ENCODE results near the gene TSHB. TPM values are rescaled to one million over a fixed set of nuclear protein-coding genes. Genes with fewer than 3 reads are reported as not detected.
"Not testable (repeated sequence)": the region's sequence is repeated elsewhere in the genome, so short reads cannot be mapped to it uniquely, and the experiment has no call there.

TSHB gene
- not detected for total RNA-seq

GRCh38 chr1:115029526-115029925 is at the start of gene TSHB:
Gene TSHB (plus strand): TSS chr1:115029826. CDS start chr1:115033363, 3,537 bp downstream.
- no peak within 1 kb of the TSS for H3K27ac Mint-ChIP-seq
- CTCF ChIA-PET = interaction anchor here (1.4 to 1.5 kb wide), 2 partner anchors 23 to 83 kb away, joined by 4 to 5 read pairs; no protein-coding TSS in a partner anchor
- no peaks in the 10 kb centered on the region for H3K9me3 Mint-ChIP-seq (ENCODE audit: low read depth)
- no peak for DNase-seq
- no peaks in the 10 kb centered on the region for H3K36me3 Mint-ChIP-seq
- ATAC-seq = no peak
- no peak within 1 kb of the TSS for H3K4me3 Mint-ChIP-seq
- H3K27me3 Mint-ChIP-seq = peaks cover 24% of the 10 kb centered on the region
- H3K4me1 Mint-ChIP-seq = no peaks in the 10 kb centered on the region

GRCh38 chr1:114982251-114982650 is 47.4 kb upstream of the TSHB start:
- Mint-ChIP-seq H3K9me3 (ENCODE audit: low read depth) (peaks cover 12% of the 10 kb centered on the region), H3K4me3 (no peak overlapping the region), H3K4me1 (no peaks in the 10 kb centered on the region), H3K36me3 (no peaks in the 10 kb centered on the region), H3K27me3 (peaks cover 15% of the 10 kb centered on the region), H3K27ac (no peak overlapping the region)
- ATAC-seq = no peak
- CTCF ChIA-PET = interaction anchor here (1.5 kb wide), 1 partner anchor 131 kb away, joined by 3 read pairs; no protein-coding TSS in a partner anchor
- no peak for DNase-seq

GRCh38 chr1:114986286-114986685 is 43.3 kb upstream of the TSHB start:
- CTCF ChIA-PET = interaction anchor here (1.7 kb wide), 1 partner anchor 127 kb away, joined by 4 read pairs; no protein-coding TSS in a partner anchor

GRCh38 chr1:114988095-114988494 is 41.5 kb upstream of the TSHB start:
- Mint-ChIP-seq H3K9me3 (ENCODE audit: low read depth) (peaks cover 7% of the 10 kb centered on the region), H3K36me3 (no peaks in the 10 kb centered on the region), H3K27me3 (peaks cover 10% of the 10 kb centered on the region), H3K4me1 (no peaks in the 10 kb centered on the region), H3K4me3 (no peak overlapping the region), H3K27ac (no peak overlapping the region)
- DNase-seq = no peak
- CTCF ChIA-PET = interaction anchor here (1.1 kb wide), 1 partner anchor 125 kb away, joined by 3 read pairs; no protein-coding TSS in a partner anchor
- ATAC-seq = no peak

More at GRCh38 chr1:114986286-114986685, 43.3 kb upstream of the TSHB start:
- no peaks in the 10 kb centered on the region for H3K4me1 Mint-ChIP-seq
- H3K9me3 Mint-ChIP-seq (ENCODE audit: low read depth) = peaks cover 16% of the 10 kb centered on the region
- H3K4me3 Mint-ChIP-seq = no peak overlapping the region
- DNase-seq (no peak), ATAC-seq (no peak)
- no peaks in the 10 kb centered on the region for H3K36me3 Mint-ChIP-seq
- H3K27me3 Mint-ChIP-seq = peaks cover 9% of the 10 kb centered on the region
- no peak overlapping the region for H3K27ac Mint-ChIP-seq

DNA sequence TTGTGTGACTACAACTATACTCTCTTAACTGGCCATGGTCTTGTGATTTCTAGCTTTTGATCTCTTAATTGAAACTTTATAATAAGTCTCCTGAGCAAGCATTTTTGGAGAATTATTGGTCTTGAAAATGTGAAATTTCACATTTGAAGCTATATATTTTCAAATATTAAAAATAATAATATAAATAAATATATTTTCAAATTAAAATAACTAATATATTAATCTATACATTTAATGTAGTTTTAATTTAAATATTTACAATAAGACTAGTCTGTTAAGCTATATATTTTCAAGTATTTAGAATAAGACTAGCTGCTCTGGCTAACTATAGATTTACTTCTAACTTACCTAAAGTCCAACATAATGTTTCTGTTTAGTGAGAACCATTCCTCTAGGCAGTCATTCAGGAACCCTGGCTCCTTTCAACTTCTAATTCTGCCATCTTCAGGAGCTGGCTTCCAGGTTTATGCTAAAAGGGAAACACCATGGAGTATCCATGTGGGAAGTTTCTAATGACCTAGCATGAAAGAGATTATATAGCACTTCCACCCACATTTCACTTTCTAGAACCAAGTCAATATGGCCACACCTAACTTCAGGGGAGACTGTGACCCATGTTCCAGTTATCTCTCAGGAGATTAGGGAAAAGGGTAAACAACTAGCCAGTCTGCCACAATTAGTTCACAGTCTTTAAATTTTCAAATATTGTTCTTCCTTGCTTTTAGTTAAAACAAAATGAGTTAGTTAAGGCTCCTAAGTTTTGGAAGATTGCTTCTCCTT is 31.9 kb upstream of the TSHB start:
- Mint-ChIP-seq H3K4me3 (no peak overlapping the region), H3K4me1 (no peaks in the 10 kb centered on the region), H3K27me3 (peaks cover 18% of the 10 kb centered on the region), H3K27ac (no peak overlapping the region), H3K36me3 (no peaks in the 10 kb centered on the region), H3K9me3 (ENCODE audit: low read depth) (no peaks in the 10 kb centered on the region)
- ATAC-seq (no peak), DNase-seq (no peak)
- CTCF ChIA-PET = no interaction called here

DNA sequence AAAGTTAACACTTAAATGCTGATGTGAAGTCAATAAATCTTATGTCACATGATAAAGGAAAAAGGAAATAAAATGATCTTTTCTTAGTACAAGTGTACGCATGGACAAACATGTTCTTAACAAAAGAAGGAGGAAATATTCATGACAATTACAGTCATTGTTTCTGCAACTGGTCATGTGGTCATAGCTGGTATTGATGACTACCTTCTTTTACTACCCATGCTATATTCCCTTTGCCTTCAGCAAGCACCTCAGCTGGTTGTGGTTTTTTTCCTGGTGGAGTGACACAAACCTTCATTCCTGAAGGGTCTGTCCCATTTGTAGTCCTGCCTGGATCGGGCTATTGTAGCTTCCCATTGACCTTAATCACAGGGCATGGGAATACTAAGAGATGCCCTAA is 23.4 kb upstream of the TSHB start:
- H3K27me3 Mint-ChIP-seq = peaks cover 4% of the 10 kb centered on the region
- H3K27ac Mint-ChIP-seq = no peak overlapping the region
- H3K4me3 Mint-ChIP-seq = no peak overlapping the region
- H3K36me3 Mint-ChIP-seq = no peaks in the 10 kb centered on the region
- DNase-seq (no peak), ATAC-seq (no peak)
- H3K9me3 Mint-ChIP-seq (ENCODE audit: low read depth) = no peaks in the 10 kb centered on the region
- CTCF ChIA-PET = no interaction called here
- H3K4me1 Mint-ChIP-seq = no peaks in the 10 kb centered on the region

GRCh38 chr1:115012006-115012405 is 17.6 kb upstream of the TSHB start:
- Mint-ChIP-seq H3K27ac (no peak overlapping the region), H3K4me1 (no peaks in the 10 kb centered on the region), H3K27me3 (no peaks in the 10 kb centered on the region), H3K36me3 (no peaks in the 10 kb centered on the region), H3K4me3 (no peak overlapping the region), H3K9me3 (ENCODE audit: low read depth) (no peaks in the 10 kb centered on the region)
- DNase-seq = no peak
- CTCF ChIA-PET = interaction anchor here (1.4 kb wide), 1 partner anchor 45 kb away, joined by 3 read pairs; no protein-coding TSS in a partner anchor
- ATAC-seq = no peak

DNA sequence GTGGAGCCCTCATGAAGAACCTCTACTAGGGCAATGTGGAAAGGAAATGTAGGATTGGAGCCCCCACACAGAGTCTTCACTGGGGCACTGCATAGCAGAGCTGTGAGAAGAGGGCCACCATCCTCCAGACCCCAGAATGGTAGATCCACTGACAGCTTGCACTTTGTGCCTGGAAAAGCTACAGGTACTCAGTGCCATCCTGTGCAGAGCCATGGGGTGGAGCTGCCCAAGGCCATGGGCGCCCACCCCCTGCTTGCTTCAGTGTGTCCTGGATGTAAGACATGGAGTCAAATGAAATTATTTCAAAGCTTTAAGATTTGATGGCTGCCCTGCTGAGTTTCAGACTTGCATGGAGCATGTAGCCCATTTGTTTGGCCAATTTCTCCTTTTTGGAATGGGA is 17.2 kb upstream of the TSHB start:
- CTCF ChIA-PET = no interaction called here
- H3K27me3 Mint-ChIP-seq = no peaks in the 10 kb centered on the region
- no peaks in the 10 kb centered on the region for H3K36me3 Mint-ChIP-seq
- ATAC-seq = no peak
- no peak for DNase-seq
- no peak overlapping the region for H3K4me3 Mint-ChIP-seq
- H3K27ac Mint-ChIP-seq = no peak overlapping the region
- no peaks in the 10 kb centered on the region for H3K4me1 Mint-ChIP-seq
- no peaks in the 10 kb centered on the region for H3K9me3 Mint-ChIP-seq (ENCODE audit: low read depth)

DNA sequence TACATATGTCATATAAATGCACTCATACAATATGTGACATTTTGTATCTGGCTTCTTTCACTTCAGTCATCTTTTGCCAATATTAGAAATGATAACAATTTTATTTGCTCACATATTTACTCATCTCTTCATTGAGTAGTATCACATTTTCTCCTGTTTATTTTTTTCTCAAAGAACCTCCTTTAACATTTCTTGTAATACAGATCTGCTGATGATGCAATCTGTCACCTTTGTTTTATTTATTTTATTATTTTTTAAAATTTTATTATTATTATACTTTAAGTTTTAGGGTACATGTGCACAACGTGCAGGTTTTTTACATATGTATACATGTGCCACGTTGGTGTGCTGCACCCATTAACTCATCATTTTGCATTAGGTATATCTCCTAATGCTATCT is 15.8 kb upstream of the TSHB start:
- Mint-ChIP-seq H3K4me3 (no peak overlapping the region), H3K27ac (no peak overlapping the region), H3K9me3 (ENCODE audit: low read depth) (no peaks in the 10 kb centered on the region), H3K36me3 (no peaks in the 10 kb centered on the region), H3K27me3 (no peaks in the 10 kb centered on the region), H3K4me1 (no peaks in the 10 kb centered on the region)
- DNase-seq (no peak), ATAC-seq (no peak)
- CTCF ChIA-PET = no interaction called here

- H3K36me3 Mint-ChIP-seq; H3K4me1 Mint-ChIP-seq; CTCF ChIA-PET; ATAC-seq; H3K9me3 Mint-ChIP-seq (ENCODE audit: low read depth); DNase-seq; H3K4me3 Mint-ChIP-seq; H3K27ac Mint-ChIP-seq: not testable (repeated sequence)
- peaks cover 28% of the 10 kb centered on the region for H3K27me3 Mint-ChIP-seq
Observed at GRCh38 chr1:115019549-115019948, 10.1 kb upstream of the TSHB start.

- Mint-ChIP-seq H3K9me3 (ENCODE audit: low read depth) (no peaks in the 10 kb centered on the region), H3K27ac (no peak overlapping the region), H3K4me3 (no peak overlapping the region), H3K36me3 (no peaks in the 10 kb centered on the region), H3K4me1 (no peaks in the 10 kb centered on the region), H3K27me3 (peaks cover 28% of the 10 kb centered on the region)
- no peak for ATAC-seq
- CTCF ChIA-PET = no interaction called here
- no peak for DNase-seq
Observed at GRCh38 chr1:115021145-115021544, 8.5 kb upstream of the TSHB start.

GRCh38 chr1:115023593-115023992 is 6.0 kb upstream of the TSHB start:
- H3K4me3 Mint-ChIP-seq = no peak overlapping the region
- H3K4me1 Mint-ChIP-seq = no peaks in the 10 kb centered on the region
- CTCF ChIA-PET = no interaction called here
- DNase-seq = no peak
- no peaks in the 10 kb centered on the region for H3K36me3 Mint-ChIP-seq
- no peak for ATAC-seq
- no peak overlapping the region for H3K27ac Mint-ChIP-seq
- no peaks in the 10 kb centered on the region for H3K9me3 Mint-ChIP-seq (ENCODE audit: low read depth)
- peaks cover 31% of the 10 kb centered on the region for H3K27me3 Mint-ChIP-seq

DNA sequence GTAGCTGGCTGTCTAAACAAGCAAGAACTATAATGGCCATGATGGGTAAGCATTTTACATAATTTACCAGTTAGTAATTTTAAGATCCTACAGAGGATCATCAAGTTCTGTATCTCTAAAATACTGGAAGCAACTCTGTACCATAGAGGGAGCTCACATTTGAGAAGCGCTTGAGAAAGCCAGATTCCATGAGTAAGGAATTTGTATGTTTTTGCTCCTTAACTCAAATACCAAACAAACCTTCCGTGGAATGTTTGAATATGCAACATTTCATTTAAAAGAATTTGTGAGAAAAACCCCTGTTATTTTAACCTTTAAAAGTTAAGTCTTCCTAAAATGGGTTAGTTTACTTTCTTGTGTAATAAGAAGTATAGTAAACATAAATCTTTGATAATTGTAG is 2.0 kb downstream of the TSHB start:
- CTCF ChIA-PET = interaction anchor here (1.0 kb wide), 1 partner anchor 107 kb away, joined by 3 read pairs; no protein-coding TSS in a partner anchor
- Mint-ChIP-seq H3K36me3 (no peaks in the 10 kb centered on the region), H3K4me1 (no peaks in the 10 kb centered on the region), H3K9me3 (ENCODE audit: low read depth) (no peaks in the 10 kb centered on the region), H3K4me3 (no peak overlapping the region), H3K27me3 (peaks cover 24% of the 10 kb centered on the region), H3K27ac (no peak overlapping the region)
- ATAC-seq (no peak), DNase-seq (no peak)

GRCh38 chr1:115035652-115036051 is 6.0 kb downstream of the TSHB start:
- no peaks in the 10 kb centered on the region for H3K9me3 Mint-ChIP-seq (ENCODE audit: low read depth)
- H3K27me3 Mint-ChIP-seq = peaks cover 8% of the 10 kb centered on the region
- H3K4me1 Mint-ChIP-seq = no peaks in the 10 kb centered on the region
- H3K4me3 Mint-ChIP-seq = no peak overlapping the region
- DNase-seq = no peak
- ATAC-seq = no peak
- CTCF ChIA-PET = no interaction called here
- no peaks in the 10 kb centered on the region for H3K36me3 Mint-ChIP-seq
- H3K27ac Mint-ChIP-seq = no peak overlapping the region

Measured in activated CD8-positive, alpha-beta memory T cell treated with anti-CD3 and anti-CD28 coated beads, Interleukin-2, amount 10 ng/mL, durations not matched to agents 7 days and 5 days (primary cell).